B cell (primary cell): Measurements from ENCODE around the gene DNAJC16. TPM values are rescaled to one million over a fixed set of nuclear protein-coding genes. Genes with fewer than 3 reads are reported as not detected.

Experiments used
- ATAC-seq: fragments of 200-7000 bp; cut with Tn5 transposase; one replicate; pipeline ENCODE4 v1.10.0; 2021; ENCODE audit warnings: low read depth, mild to moderate bottlenecking, moderate number of reproducible peaks, moderate library complexity
- CTCF ChIA-PET: fragments of 350-600 bp; sonication (Branson Sonifier 250); formaldehyde crosslinking; loops from one replicate; lab custom pipeline; 2021; ENCODE audit warnings: antibody characterized with exemption, inconsistent platforms; lab: Charles Lee
- POLR2A ChIA-PET: fragments of 350-600 bp; sonication (Branson Sonifier 250); formaldehyde crosslinking; loops from one replicate; lab custom pipeline; 2021; ENCODE audit warnings: antibody characterized with exemption; lab: Charles Lee
- DNase-seq: peaks from one replicate; pipeline ENCODE4 v3.0.0; 2013
- H2AFZ ChIP-seq: 2 replicates; pipeline ENCODE4 v1.6.1; 2012; ENCODE audit warnings: mild to moderate bottlenecking, low read depth, low read length; ENCODE audit not compliant: insufficient read depth, poor library complexity, severe bottlenecking
- H3K27ac ChIP-seq, 2 donors: 1 replicate in 1 of 2; 2 replicates in 1 of 2; pipeline ENCODE4 v1.5.1; 2012 to 2013; ENCODE audit warnings: low read length in 2 of 2, mild to moderate bottlenecking in 2 of 2, moderate library complexity in 1 of 2
- H3K27me3 ChIP-seq, 4 experiments: fragments of 200-600 bp in 1 of 4; sonication (generic) in 1 of 4; replicated peaks in 1 of 4; 1 replicate in 2 of 4; 2 replicates in 2 of 4; pipeline versions ENCODE4 v1.6.1 to v1.7.0; 2013 to 2016; ENCODE audit warnings: low read length in 3 of 4, mild to moderate bottlenecking in 2 of 4, mixed read lengths in 1 of 4, moderate library complexity in 1 of 4; ENCODE audit not compliant: insufficient read depth in 4 of 4, control insufficient read depth in 3 of 4; ENCODE audit errors: control extremely low read depth in 1 of 4
- H3K36me3 ChIP-seq, 2 experiments: replicated peaks in 1 of 2; 1 replicate in 1 of 2; 2 replicates in 1 of 2; pipeline versions ENCODE4 v1.6.1 to v1.7.1; 2013; ENCODE audit warnings: low read length in 1 of 2; ENCODE audit not compliant: insufficient read depth in 2 of 2, control insufficient read depth in 1 of 2; ENCODE audit errors: control extremely low read depth in 1 of 2, extremely low read depth in 1 of 2
- H3K4me1 ChIP-seq, 2 donors: fragments of 200-600 bp in 1 of 2; sonication (generic) in 1 of 2; 1 replicate in 1 of 2; 2 replicates in 1 of 2; pipeline versions ENCODE4 v1.5.1 to v1.6.1; 2013 to 2017; ENCODE audit warnings: low read length in 2 of 2; ENCODE audit not compliant: control insufficient read depth in 2 of 2, insufficient read depth in 2 of 2
- H3K4me2 ChIP-seq: replicated peaks from 2 replicates; pipeline ENCODE3; 2012; ENCODE audit warnings: mild to moderate bottlenecking, low read depth, low read length; ENCODE audit not compliant: poor library complexity, severe bottlenecking
- H3K4me3 ChIP-seq, 5 experiments: fragments of 200-600 bp in 1 of 5; sonication (generic) in 1 of 5; 1 replicate in 3 of 5; 2 replicates in 2 of 5; pipeline versions ENCODE4 v1.5.1 to v1.7.0; 2011 to 2016; ENCODE audit warnings: low read length in 4 of 5, mild to moderate bottlenecking in 4 of 5, low read depth in 2 of 5, control low read depth in 1 of 5, moderate library complexity in 1 of 5; ENCODE audit not compliant: insufficient read depth in 1 of 5; ENCODE audit errors: control extremely low read depth in 1 of 5, extremely low read depth in 1 of 5
- H3K79me2 ChIP-seq: fragments of 200-600 bp; sonication (generic); one replicate; pipeline ENCODE4 v1.6.0; 2016; ENCODE audit warnings: low read length; ENCODE audit not compliant: control insufficient read depth, insufficient read depth
- H3K9ac ChIP-seq: fragments of 200-600 bp; sonication (generic); 2 replicates; pipeline ENCODE4 v1.6.1; 2017; ENCODE audit warnings: mild to moderate bottlenecking, low read length, moderate library complexity
- H3K9me3 ChIP-seq, 3 donors: one replicate each; pipeline versions ENCODE4 v1.6.1 to v1.7.1; 2013; ENCODE audit warnings: low read length in 2 of 3; ENCODE audit not compliant: control insufficient read depth in 2 of 3, insufficient read depth in 1 of 3; ENCODE audit errors: control extremely low read depth in 1 of 3
- H4K20me1 ChIP-seq: 2 replicates; pipeline ENCODE4 v1.6.0; 2012; ENCODE audit warnings: mild to moderate bottlenecking, low read length; ENCODE audit not compliant: insufficient read depth, control insufficient read depth, poor library complexity, severe bottlenecking
- H3K27ac Mint-ChIP-seq: one replicate; pipeline ENCODE4 v1.8.0; 2021; ENCODE audit warnings: mixed read lengths
- H3K27me3 Mint-ChIP-seq: one replicate; pipeline ENCODE4 v1.8.0; 2021; ENCODE audit warnings: mixed read lengths
- H3K4me1 Mint-ChIP-seq: one replicate; pipeline ENCODE4 v1.8.0; 2021; ENCODE audit warnings: mixed read lengths
- H3K4me3 Mint-ChIP-seq: one replicate; pipeline ENCODE4 v1.8.0; 2021; ENCODE audit warnings: mixed read lengths
- H3K9me3 Mint-ChIP-seq: one replicate; pipeline ENCODE4 v1.8.0; 2022; ENCODE audit warnings: mixed read lengths; ENCODE audit not compliant: insufficient read depth
- CTCF ChIP-seq: fragments of 200-600 bp; IDR thresholded peaks from one replicate; pipeline ENCODE4 v1.8.0; 2022; ENCODE audit warnings: antibody characterized with exemption, mild to moderate bottlenecking
- EZH2 ChIP-seq: IDR thresholded peaks from 2 replicates; pipeline ENCODE4 v1.6.1; 2012; ENCODE audit warnings: borderline replicate concordance, low read depth, mild to moderate bottlenecking, moderate library complexity, low read length; ENCODE audit not compliant: insufficient read depth, poor library complexity, severe bottlenecking
- WGBS: methylation state at CpG from one replicate; pipeline ENCODE4 v1.1.5; 2013; ENCODE audit warnings: missing lambda C conversion rate; ENCODE audit not compliant: insufficient coverage; 5-methylcytosine and 5-hydroxymethylcytosine counted together
- intact Hi-C: fragments of 100-400 bp; cut with micrococcal nuclease; formaldehyde crosslinking; loops from one replicate; pipeline ENCODE4 v1.10.0; 2022
- polyA plus RNA-seq: library from polyadenylated mRNA; depleted of rRNA; stranded (reverse); fragments of >200 nt; gene quantifications from 2 replicates; pipeline ENCODE4 v1.2.3, GENCODE V29; 2012
- total RNA-seq, 2 donors: library from RNA; stranded (reverse); fragments of 120-200 nt in 1 of 2; gene quantifications; 1 replicate in 1 of 2; 2 replicates in 1 of 2; pipeline versions ENCODE4 v1.2.3 to v1.2.4, GENCODE V29; 2013 to 2022

The DNAJC16 gene
- total and polyA plus RNA-seq, 2 donors (not counting 1 experiment from before 2014, with no cell fraction given): 16.9 to 47.1 TPM

- ChIA-PET POLR2A (interaction anchor here (0.7 kb wide), 1 partner anchor 870 kb away, joined by 7 read pairs; no protein-coding TSS in a partner anchor), CTCF (interaction anchor here (0.7 to 5.2 kb wide), 3 partner anchors 9 to 147 kb away, joined by 3 to 75 read pairs (median 4); partner anchors contain the start of gene TMEM82)
- H4K20me1 ChIP-seq: no peaks in the 10 kb centered on the region
- ATAC-seq (no peak), DNase-seq (no peak)
- H2AFZ ChIP-seq: no peak overlapping the region
- no peak overlapping the region for H3K4me2 ChIP-seq
- no peaks in the 10 kb centered on the region for H3K9me3 Mint-ChIP-seq
- no peak for TF ChIP-seq CTCF
- no peaks in the 10 kb centered on the region for H3K27me3 Mint-ChIP-seq
- no peak overlapping the region for H3K27ac Mint-ChIP-seq
- no peak overlapping the region for H3K4me3 Mint-ChIP-seq
- H3K36me3 ChIP-seq: peaks cover 0 to 10% of the 10 kb centered on the region in 2 experiments
- H3K4me1 Mint-ChIP-seq: no peaks in the 10 kb centered on the region
- no peaks in the 10 kb centered on the region for H3K4me1 ChIP-seq
- no peaks in the 10 kb centered on the region for H3K9me3 ChIP-seq
- H3K79me2 ChIP-seq: no peaks in the 10 kb centered on the region
- H3K9ac ChIP-seq: no peak overlapping the region
- H3K27me3 ChIP-seq: no peaks in the 10 kb centered on the region
- 95% methylated on average over 4 of the region's 5 CpGs for whole genome bisulfite sequencing
- H3K27ac ChIP-seq: no peak overlapping the region
- H3K4me3 ChIP-seq: no peak overlapping the region
- intact Hi-C loops: no loop called here
Observed at GRCh38 chr1:15592285-15592684, 65.6 kb downstream of the DNAJC16 start.

GRCh38 chr1:15595809-15596617, 69.4 kb downstream of the DNAJC16 start:
- H3K27ac Mint-ChIP-seq: no peak overlapping the region
- H2AFZ ChIP-seq: no peak overlapping the region
- no peaks in the 10 kb centered on the region for H3K27me3 ChIP-seq
- no peak overlapping the region for H3K4me3 Mint-ChIP-seq
- no peak for TF ChIP-seq EZH2
- TF ChIP-seq CTCF: no peak
- H3K27me3 Mint-ChIP-seq: no peaks in the 10 kb centered on the region
- no peaks in the 10 kb centered on the region for H4K20me1 ChIP-seq
- DNase-seq (no peak), ATAC-seq (no peak)
- no peak overlapping the region for H3K4me3 ChIP-seq
- no peak overlapping the region for H3K9ac ChIP-seq
- WGBS: no CpG with 5 or more reads among the region's 5 CpGs
- no peaks in the 10 kb centered on the region for H3K9me3 ChIP-seq
- no peaks in the 10 kb centered on the region for H3K4me1 ChIP-seq
- peaks cover 0 to 4% of the 10 kb centered on the region in 2 experiments for H3K36me3 ChIP-seq
- H3K4me1 Mint-ChIP-seq: no peaks in the 10 kb centered on the region
- ChIA-PET CTCF (interaction anchor here (0.5 to 5.2 kb wide), 8 partner anchors 19 to 372 kb away, joined by 3 to 75 read pairs (median 3); partner anchors contain the start of gene TMEM82), POLR2A (interaction anchor here (0.6 kb wide), 2 partner anchors 150 to 220 kb away, joined by 3 to 4 read pairs; no protein-coding TSS in a partner anchor)
- H3K79me2 ChIP-seq: no peaks in the 10 kb centered on the region
- no peak overlapping the region for H3K4me2 ChIP-seq
- no peaks in the 10 kb centered on the region for H3K9me3 Mint-ChIP-seq
- intact Hi-C loops: no loop called here
- H3K27ac ChIP-seq: no peak overlapping the region
